HG03378 (cell line): ENCODE results near the gene VPS45.
"Not testable (repeated sequence)": the region's sequence is repeated elsewhere in the genome, so short reads cannot be mapped to it uniquely, and the experiment has no call there.

ENCODE experiments used
- ATAC-seq: cut with Tn5 transposase; IDR thresholded peaks from one replicate; pipeline ENCODE4 v1.9.1; 2021; ENCODE audit warnings: mild to moderate bottlenecking, moderate library complexity; ENCODE audit not compliant: unreplicated experiment

The VPS45 gene, protein sequence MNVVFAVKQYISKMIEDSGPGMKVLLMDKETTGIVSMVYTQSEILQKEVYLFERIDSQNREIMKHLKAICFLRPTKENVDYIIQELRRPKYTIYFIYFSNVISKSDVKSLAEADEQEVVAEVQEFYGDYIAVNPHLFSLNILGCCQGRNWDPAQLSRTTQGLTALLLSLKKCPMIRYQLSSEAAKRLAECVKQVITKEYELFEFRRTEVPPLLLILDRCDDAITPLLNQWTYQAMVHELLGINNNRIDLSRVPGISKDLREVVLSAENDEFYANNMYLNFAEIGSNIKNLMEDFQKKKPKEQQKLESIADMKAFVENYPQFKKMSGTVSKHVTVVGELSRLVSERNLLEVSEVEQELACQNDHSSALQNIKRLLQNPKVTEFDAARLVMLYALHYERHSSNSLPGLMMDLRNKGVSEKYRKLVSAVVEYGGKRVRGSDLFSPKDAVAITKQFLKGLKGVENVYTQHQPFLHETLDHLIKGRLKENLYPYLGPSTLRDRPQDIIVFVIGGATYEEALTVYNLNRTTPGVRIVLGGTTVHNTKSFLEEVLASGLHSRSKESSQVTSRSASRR

GRCh38 chr1:150067184-150068108 lies at the start of gene VPS45:
VPS45 (plus strand) TSS chr1:150067776; CDS start chr1:150067858, 82 bp downstream.
- ATAC-seq = no peak

GRCh38 chr1:150018165-150018564 lies 49.4 kb upstream of the VPS45 start:
- no peak for ATAC-seq

GRCh38 chr1:150020711-150021110 lies 46.9 kb upstream of the VPS45 start:
- ATAC-seq = no peak

- no peak for ATAC-seq
Measured at GRCh38 chr1:150021191-150021694, 46.3 kb upstream of the VPS45 start.

DNA sequence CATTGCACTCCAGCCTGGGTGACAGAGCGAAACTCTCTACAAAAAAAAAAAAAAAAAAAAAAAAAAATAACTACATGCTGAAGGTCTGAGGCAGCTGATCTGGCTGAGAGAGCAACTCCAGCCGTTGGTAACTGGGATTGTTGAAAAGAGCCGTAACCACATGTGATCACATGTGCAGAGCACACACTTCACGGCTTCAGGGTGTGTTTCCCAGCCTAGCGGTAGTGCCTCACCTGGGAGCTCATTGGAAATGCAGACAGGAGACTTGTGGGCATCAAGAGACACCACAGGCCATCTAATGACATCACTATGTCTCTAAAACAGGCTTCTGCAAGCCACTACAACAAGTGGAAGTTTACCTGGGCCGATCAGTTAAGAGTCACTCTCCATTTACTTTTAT lies 45.2 kb upstream of the VPS45 start:
- ATAC-seq = no peak

GRCh38 chr1:150024156-150024555 lies 43.4 kb upstream of the VPS45 start:
- ATAC-seq = no peak

- ATAC-seq = no peak
Measured at GRCh38 chr1:150028322-150028721, 39.3 kb upstream of the VPS45 start.

GRCh38 chr1:150034336-150034735 lies 33.2 kb upstream of the VPS45 start:
- ATAC-seq = no peak

- no peak for ATAC-seq
Measured at GRCh38 chr1:150049926-150050325, 17.6 kb upstream of the VPS45 start.

- ATAC-seq = no peak
Measured at GRCh38 chr1:150051089-150051373, 16.5 kb upstream of the VPS45 start.

- not testable (repeated sequence) for ATAC-seq
Measured at GRCh38 chr1:150051905-150052412, 15.6 kb upstream of the VPS45 start.

- no peak for ATAC-seq
Measured at GRCh38 chr1:150053926-150054325, 13.7 kb upstream of the VPS45 start.

GRCh38 chr1:150055507-150055906 lies 12.1 kb upstream of the VPS45 start:
- ATAC-seq = not testable (repeated sequence)

- no peak for ATAC-seq
Measured at GRCh38 chr1:150056407-150056806, 11.2 kb upstream of the VPS45 start.

GRCh38 chr1:150060260-150060659 lies 7.3 kb upstream of the VPS45 start:
- no peak for ATAC-seq

DNA sequence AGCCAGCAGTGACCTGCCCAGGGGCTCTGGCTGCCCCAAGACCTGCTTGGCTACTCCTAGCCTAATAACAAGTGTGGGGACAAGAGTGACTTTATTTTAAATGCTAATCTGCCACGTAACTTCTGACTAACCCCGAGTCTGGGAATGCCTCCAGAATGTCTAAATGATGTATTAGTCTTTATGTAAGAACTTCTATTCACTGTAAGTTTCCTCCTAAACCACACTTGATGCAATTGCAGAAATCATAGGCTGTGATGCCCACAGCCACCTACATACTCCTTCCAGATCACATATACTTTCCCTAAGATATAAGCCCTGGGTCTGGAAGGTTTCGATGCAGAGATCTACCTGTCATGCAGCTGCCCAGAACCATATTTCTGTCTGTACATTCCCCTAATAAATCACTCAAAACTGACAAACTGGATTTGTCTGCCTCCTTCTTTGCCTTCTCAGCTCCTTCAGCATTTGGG lies 5.9 kb upstream of the VPS45 start:
- ATAC-seq = no peak

- ATAC-seq = no peak
Measured at GRCh38 chr1:150062113-150062512, 5.5 kb upstream of the VPS45 start.

DNA sequence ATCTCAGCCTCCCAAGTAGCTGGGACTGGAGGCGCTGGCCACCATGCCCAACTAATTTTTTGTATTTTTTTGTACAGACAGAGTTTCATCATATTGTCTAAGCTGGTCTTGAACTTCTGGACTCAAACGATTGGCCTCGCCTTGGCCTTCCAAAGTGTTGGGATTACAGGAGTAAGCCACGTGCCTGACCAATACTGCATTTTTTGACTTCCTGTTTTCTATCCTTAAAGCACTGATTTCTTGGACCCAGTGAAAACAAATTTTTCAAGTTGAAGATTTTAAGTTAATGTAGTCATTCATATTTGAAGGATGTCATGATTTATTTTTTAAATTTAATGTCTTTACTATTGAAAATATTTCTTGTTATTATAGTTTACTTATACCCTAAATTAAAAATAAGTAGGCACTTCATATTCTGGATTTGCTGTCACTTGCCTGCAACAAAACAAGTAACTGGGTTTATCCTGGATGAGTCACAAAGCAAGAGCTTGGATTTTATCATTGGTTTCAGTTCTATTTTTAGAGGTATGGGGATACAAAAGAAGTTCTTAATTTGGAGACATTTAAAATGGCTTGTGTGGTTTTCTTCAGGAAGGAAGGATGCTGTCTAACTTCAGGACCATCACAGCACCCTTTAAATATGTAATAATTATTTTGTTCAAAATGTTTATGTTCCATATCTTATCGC lies 2.2 kb upstream of the VPS45 start:
- no peak for ATAC-seq

DNA sequence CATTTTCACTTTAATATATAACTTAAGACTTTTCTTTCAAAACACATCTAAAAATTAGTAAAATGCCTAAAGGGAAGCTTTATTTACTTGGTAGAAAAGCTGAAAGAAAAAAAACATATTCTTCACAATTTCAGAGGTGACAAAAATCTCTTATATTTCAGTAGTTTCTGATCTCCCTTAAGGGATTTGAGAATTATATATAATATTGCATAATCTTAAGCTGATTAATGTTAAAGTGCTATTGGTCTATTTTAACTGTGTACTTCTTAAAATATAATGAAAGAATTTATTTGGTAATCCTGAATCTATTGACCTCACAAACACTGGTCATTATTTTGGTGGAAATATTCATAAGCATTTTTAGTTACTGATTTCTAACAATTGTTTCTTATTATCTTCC lies 1.2 kb upstream of the VPS45 start:
- no peak for ATAC-seq

DNA sequence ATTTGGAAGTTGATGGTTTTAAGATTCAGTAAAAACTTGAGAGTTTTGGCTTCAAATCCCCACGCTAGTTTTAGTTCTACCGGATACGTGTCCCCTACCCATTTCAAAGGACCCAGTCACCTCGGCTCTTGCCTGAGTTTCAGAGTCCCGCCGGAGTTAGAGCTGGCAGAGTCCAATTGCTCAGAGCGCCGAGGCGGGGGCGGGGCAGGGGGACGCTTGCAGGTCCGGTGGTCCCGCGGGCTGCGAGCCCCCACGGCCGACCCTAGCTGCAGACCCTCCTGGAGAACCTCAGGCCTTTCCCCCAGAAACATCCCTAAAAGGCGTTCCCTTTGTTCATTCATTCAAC lies 765 bp upstream of the VPS45 start:
- ATAC-seq = no peak

- ATAC-seq = no peak
Measured at GRCh38 chr1:150068109-150068435, 496 bp downstream of the VPS45 start.
